GM21367 (cell line): ENCODE measurements around the gene RCC2.
"Not testable (repeated sequence)": the region's sequence is repeated elsewhere in the genome, so short reads cannot be mapped to it uniquely, and the experiment has no call there.

Experiments
- ATAC-seq: cut with Tn5 transposase; IDR thresholded peaks from one replicate; pipeline ENCODE4 v1.9.1; 2021; ENCODE audit not compliant: unreplicated experiment

The RCC2 gene

GRCh38 chr1:17439250-17440073 is at the start of gene RCC2:
TSS of gene RCC2 (minus strand) at chr1:17439677. CDS start at chr1:17438514, 1,163 bp downstream.
- no peak for ATAC-seq

GRCh38 chr1:17486242-17486641 is 46.8 kb upstream of the RCC2 start:
- ATAC-seq, result no peak

DNA sequence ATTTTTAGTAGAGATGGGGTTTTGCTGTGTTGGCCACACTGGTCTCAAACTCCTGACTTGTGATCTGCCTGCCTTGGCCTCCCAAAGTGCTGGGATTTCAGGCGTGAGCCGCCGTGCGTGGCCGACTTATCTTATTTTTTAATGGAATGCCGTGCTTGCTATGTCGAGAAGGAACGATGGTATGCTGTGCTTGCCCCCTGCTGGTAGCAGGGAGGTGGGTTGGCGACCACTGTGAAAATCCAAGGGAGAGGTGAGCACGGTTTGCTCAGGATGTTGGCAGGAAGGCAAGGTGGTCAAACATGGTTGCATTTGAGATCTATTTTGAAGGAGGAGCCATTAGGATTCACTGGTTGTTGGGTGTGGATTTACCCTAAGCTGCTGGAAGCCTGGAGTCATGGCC is 45.8 kb upstream of the RCC2 start:
- ATAC-seq, result no peak

- ATAC-seq, result not testable (repeated sequence)
Measured at GRCh38 chr1:17481981-17482380, 42.5 kb upstream of the RCC2 start.

GRCh38 chr1:17480846-17481245 is 41.4 kb upstream of the RCC2 start:
- no peak for ATAC-seq

DNA sequence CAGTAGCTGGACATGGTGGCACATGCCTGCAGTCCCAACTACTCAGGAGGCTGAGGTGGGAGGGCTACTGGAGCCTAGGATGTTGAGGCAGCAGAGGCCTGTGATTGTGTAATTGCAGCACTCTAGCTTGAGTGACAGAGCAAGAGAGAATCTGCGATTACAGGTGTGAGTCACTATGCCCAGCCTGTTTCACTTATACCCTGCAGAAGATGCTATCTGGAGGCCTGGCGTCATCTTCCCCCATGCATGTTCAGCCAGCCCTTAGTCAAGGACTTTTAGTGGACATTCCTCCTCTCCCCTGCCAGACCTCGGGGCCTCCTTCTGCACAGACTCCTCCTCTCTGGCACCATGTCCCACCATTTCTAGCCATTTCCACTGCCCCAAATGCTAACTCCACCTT is 36.3 kb upstream of the RCC2 start:
- no peak for ATAC-seq

DNA sequence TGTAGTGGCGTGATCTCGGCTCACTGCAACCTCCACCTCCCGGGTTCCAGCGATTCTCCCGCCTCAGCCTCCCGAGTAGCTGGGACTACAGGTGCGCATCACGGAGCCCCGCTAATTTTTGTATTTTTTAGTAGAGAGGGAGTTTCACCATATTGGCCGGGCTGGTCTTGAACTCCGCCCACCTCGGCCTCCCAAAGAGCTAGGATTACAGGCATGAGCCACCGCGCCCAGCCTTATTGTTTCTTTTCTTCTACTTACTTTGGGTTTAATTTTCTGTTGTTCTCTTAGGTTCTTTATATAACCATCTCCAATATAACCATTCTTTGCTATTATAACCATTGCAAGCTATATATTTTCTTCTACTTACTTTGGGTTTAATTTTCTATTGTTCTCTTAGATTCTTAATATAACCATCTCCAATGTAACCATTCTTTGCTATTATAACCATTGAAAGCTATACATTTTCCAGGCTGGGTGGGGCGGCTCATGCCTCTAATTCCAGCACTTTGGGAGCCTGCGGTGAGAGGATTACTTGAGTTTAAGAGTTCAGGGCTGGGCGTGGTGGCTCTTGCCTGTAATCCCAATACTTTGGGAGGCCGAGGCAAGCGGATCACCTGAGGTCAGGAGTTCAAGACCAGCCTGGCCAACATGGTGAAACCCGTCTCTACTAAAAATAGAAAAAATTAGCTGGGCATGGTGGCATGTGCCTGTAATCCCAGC is 35.5 kb upstream of the RCC2 start:
- ATAC-seq, result not testable (repeated sequence)

DNA sequence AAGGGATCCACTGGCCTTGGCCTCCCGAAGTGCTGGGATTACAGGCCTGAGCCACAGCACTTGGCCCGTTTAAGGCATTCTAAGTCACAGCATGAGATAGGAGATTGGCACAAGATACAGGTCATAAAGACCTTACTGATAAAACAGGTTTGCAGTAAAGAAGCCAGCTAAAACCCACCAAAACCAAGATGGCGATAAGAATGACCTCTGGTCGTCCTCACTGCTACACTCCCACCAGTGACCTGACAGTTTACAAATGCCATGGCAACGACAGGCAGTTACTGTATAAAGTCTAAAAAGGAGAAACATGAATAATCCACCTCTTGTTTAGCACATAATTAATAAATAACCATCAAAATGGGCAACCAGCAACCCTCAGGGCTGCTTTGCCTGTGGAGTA is 33.3 kb upstream of the RCC2 start:
- ATAC-seq, result no peak

DNA sequence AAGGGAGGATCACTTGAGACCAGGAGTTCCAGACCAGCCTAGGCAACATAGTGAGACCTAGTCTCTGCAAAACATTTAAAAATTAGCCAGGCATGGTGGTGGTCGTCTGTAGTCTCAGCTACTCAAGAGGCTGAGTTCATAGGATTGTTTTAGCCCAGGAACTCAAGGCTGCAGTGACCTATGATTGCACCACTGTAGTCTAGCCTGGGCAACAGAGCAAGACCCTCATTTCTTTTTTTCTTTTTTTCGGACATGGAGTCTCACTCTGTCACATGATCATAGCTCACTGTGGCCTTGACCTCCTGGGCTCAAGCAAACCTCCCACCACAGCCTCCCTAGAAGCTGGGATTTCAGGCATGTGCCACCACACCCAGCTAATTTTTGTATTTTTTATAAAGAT is 31.9 kb upstream of the RCC2 start:
- no peak for ATAC-seq

DNA sequence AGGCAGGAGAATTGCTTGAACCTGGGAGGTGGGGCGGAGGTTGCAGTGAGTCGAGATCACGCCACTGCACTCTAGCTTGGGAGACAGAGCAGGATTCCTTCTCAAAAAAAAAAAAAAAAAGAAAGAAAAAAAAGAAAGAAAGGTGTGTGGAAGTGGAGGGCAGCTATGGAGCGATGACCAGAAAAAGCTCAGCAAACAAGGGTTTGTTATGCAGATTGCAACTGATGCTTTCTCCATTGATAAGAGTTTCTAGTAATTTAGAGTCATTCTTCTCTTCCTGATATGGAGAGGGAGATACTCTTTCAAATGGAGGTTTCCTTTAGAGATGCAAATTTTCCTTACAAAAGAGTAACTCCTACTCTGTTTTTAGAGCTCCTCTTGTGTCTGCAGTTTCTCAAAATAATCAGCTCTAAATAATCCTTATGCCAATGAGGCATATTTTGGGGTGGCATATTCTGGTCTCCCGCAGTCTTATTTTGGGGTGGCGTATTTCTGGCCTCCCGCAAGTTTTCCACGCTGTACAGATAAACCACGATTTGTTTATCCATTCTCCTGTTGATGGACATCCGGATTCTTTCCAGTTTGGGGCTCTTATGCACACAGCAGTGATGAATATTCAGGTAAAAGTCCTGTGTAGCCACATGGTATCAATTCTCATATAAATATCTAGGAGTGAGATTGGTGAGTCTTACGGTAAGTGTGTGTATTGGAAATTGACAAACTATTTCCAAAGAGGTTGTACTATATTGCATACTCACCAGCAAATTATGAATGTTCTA is 30.7 kb upstream of the RCC2 start:
- ATAC-seq, result no peak

GRCh38 chr1:17468357-17469265 is 29.1 kb upstream of the RCC2 start:
- not testable (repeated sequence) for ATAC-seq

GRCh38 chr1:17466359-17466758 is 26.9 kb upstream of the RCC2 start:
- ATAC-seq, result no peak

- no peak for ATAC-seq
Measured at GRCh38 chr1:17465228-17465627, 25.8 kb upstream of the RCC2 start.

DNA sequence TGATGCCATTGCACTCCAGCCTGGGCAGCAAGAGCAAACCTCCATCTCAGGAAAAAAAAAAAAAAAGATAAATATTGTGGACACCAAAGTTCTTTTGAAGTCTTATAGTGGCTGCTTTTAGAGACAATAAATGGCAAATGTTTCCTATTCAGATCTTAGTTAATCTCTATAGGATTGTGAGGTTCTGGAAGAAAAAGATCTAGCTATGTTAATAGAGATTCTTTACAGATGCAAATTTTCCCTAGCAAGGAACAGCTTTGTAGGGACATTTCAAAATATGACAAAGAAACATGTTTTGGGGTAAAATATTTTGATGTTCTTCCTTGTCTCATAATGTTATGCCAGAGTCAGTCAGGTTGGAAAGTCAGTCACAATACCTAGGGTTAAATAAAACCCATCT is 24.5 kb upstream of the RCC2 start:
- ATAC-seq, result no peak

GRCh38 chr1:17462669-17463068 is 23.2 kb upstream of the RCC2 start:
- ATAC-seq, result no peak

GRCh38 chr1:17460219-17460618 is 20.7 kb upstream of the RCC2 start:
- ATAC-seq, result no peak

DNA sequence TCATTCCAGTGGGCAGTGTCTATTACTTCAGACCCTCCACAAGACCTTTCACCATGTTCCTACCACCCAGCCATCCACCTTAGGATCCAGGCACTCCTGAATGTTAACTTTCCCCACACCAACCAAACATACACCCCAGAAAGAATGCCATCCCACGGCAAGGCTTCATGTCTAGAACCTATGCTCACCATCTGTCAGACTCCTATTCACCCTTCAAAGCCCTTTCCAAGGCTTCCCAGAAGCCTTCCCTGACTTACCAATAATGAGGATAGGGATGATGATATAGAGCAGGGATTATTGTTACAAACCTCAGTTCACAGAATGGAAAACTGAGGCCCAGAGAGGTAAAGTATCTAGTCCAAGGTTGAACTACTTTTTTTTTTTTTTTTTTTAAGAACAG is 19.3 kb upstream of the RCC2 start:
- ATAC-seq, result no peak

GRCh38 chr1:17452686-17453085 is 13.2 kb upstream of the RCC2 start:
- ATAC-seq, result no peak

DNA sequence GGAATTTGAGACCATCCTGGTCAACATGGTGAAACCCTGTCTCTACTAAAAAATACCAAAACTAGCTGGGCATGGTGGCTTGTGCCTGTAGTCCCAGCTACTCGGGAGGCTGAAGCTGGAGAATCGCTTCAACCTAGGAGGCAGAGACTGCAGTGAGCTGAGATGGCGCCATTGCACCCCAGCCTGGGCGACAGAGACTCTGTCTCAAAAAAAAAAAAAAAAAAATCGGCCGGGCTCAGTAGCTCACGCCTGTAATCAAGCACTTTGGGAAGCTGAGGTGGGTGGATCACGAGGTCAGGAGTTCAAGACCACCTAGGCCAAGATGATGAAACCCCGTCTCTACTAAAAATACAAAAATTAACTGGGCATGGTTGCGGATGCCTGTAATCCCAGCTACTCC is 12.7 kb upstream of the RCC2 start:
- ATAC-seq, result not testable (repeated sequence)

DNA sequence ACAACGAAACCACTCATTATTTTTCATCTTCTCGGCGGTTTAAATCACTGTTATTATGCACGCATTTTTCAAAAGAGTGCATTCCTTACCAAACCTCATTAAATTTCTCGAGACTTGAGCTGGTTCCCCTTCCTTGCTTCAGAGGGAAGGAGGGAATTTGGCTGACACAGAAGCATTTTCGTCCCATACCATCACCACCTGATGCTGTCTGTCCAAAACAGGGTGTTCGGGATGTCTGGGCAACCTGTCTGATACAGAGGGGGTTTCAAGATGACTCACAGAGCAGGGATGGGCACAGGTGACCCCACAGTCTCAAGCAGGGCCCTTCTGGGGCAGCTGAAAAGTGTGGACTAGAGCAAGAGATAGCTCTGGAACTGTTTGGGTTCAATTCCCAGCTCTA is 12.3 kb upstream of the RCC2 start:
- no peak for ATAC-seq
